Cardiac muscle cell (in vitro differentiated cells and primary cell): ENCODE measurements around the gene HMCN1. TPM values are rescaled to one million over a fixed set of nuclear protein-coding genes. Genes with fewer than 3 reads are reported as not detected.
A peak's percentile ranks its signal among the peaks of the same experiment; 100 is the strongest.
"Not testable (repeated sequence)": the region's sequence is repeated elsewhere in the genome, so short reads cannot be mapped to it uniquely, and the experiment has no call there.

Source experiments
- DNase-seq, 2 donors: peaks; one replicate each; pipeline versions ENCODE4 v3.0.0 to v3.0.0-alpha.2; 2010 to 2017; ENCODE audit warnings: low read depth in 1 of 2, low spot score in 1 of 2
- H3K27ac ChIP-seq: fragments of 200-600 bp; sonication (generic); 2 replicates; pipeline ENCODE4 v1.5.1; 2016
- H3K27me3 ChIP-seq: fragments of 200-600 bp; sonication (generic); 2 replicates; pipeline ENCODE4 v1.6.0; 2016; ENCODE audit warnings: control low read depth
- H3K36me3 ChIP-seq: fragments of 200-600 bp; sonication (generic); 2 replicates; pipeline ENCODE4 v1.5.1; 2016; ENCODE audit warnings: control low read depth
- H3K4me1 ChIP-seq: fragments of 200-600 bp; sonication (generic); 2 replicates; pipeline ENCODE4 v1.8.1; 2017; ENCODE audit warnings: low read depth, mild to moderate bottlenecking, mixed run types
- H3K4me3 ChIP-seq: fragments of 200-600 bp; sonication (generic); 2 replicates; pipeline ENCODE4 v1.5.1; 2016; ENCODE audit warnings: mild to moderate bottlenecking
- H3K9me3 ChIP-seq: fragments of 200-600 bp; sonication (generic); 2 replicates; pipeline ENCODE4 v1.5.1; 2017; ENCODE audit warnings: low read depth, mild to moderate bottlenecking, control low read depth
- CTCF ChIP-seq: IDR thresholded peaks from 2 replicates; pipeline ENCODE4 v1.5.1; 2012; ENCODE audit warnings: low read depth, mild to moderate bottlenecking, low read length
- polyA plus RNA-seq: library from polyadenylated mRNA; unstranded; fragments of >200 nt; fragmentation: Nextera tagmentation; extraction: Ambion mirVana; gene quantifications from 2 replicates; pipeline ENCODE4 v1.2.1, GENCODE V29; 2016
- total RNA-seq: library from RNA; depleted of rRNA; stranded (reverse); fragments of >200 nt; gene quantifications from 2 replicates; pipeline ENCODE4 v1.2.3, GENCODE V29; 2016

The HMCN1 gene
- total and polyA plus RNA-seq, 2 experiments from 2014 or later = 4.9 to 28.5 TPM

GRCh38 chr1:185767508-185768120 lies 33.4 kb downstream of the HMCN1 start:
- no peak overlapping the region for H3K4me3 ChIP-seq
- no peaks in the 10 kb centered on the region for H3K27me3 ChIP-seq
- DNase-seq = peak in 1 of 2 donors; percentile 24
- H3K27ac ChIP-seq = no peak overlapping the region
- TF ChIP-seq CTCF = no peak
- peaks cover 3% of the 10 kb centered on the region for H3K4me1 ChIP-seq
- H3K36me3 ChIP-seq = no peaks in the 10 kb centered on the region
- no peaks in the 10 kb centered on the region for H3K9me3 ChIP-seq

- DNase-seq = no peak
- Histone ChIP-seq H3K27ac (no peak overlapping the region), H3K9me3 (no peaks in the 10 kb centered on the region), H3K36me3 (no peaks in the 10 kb centered on the region), H3K4me3 (no peak overlapping the region), H3K27me3 (no peaks in the 10 kb centered on the region), H3K4me1 (peaks cover 3% of the 10 kb centered on the region)
- no peak for TF ChIP-seq CTCF
Observed at GRCh38 chr1:185768371-185768770, 34.2 kb downstream of the HMCN1 start.

GRCh38 chr1:185769136-185769535 lies 34.9 kb downstream of the HMCN1 start:
- Histone ChIP-seq H3K9me3 (no peaks in the 10 kb centered on the region), H3K27me3 (no peaks in the 10 kb centered on the region), H3K4me1 (peaks cover 3% of the 10 kb centered on the region), H3K4me3 (no peak overlapping the region), H3K36me3 (no peaks in the 10 kb centered on the region), H3K27ac (no peak overlapping the region)
- TF ChIP-seq CTCF = no peak
- DNase-seq = no peak

- Histone ChIP-seq H3K27me3 (no peaks in the 10 kb centered on the region), H3K4me3 (no peak overlapping the region), H3K27ac (no peak overlapping the region), H3K9me3 (no peaks in the 10 kb centered on the region), H3K4me1 (peaks cover 3% of the 10 kb centered on the region), H3K36me3 (no peaks in the 10 kb centered on the region)
- no peak for DNase-seq
- no peak for TF ChIP-seq CTCF
Observed at GRCh38 chr1:185774394-185774793, 40.2 kb downstream of the HMCN1 start.

GRCh38 chr1:185775501-185775900 lies 41.3 kb downstream of the HMCN1 start:
- H3K36me3 ChIP-seq = no peaks in the 10 kb centered on the region
- no peak overlapping the region for H3K4me3 ChIP-seq
- no peak overlapping the region for H3K27ac ChIP-seq
- no peaks in the 10 kb centered on the region for H3K4me1 ChIP-seq
- H3K27me3 ChIP-seq = no peaks in the 10 kb centered on the region
- TF ChIP-seq CTCF = no peak
- H3K9me3 ChIP-seq = no peaks in the 10 kb centered on the region
- DNase-seq = peak in 1 of 2 donors; percentile 30

- no peaks in the 10 kb centered on the region for H3K36me3 ChIP-seq
- DNase-seq = no peak
Observed at GRCh38 chr1:185776522-185776921, 42.3 kb downstream of the HMCN1 start.

GRCh38 chr1:185783860-185784259 lies 49.7 kb downstream of the HMCN1 start:
- not testable (repeated sequence) for DNase-seq, H3K9me3 ChIP-seq, H3K4me3 ChIP-seq, H3K27me3 ChIP-seq, H3K36me3 ChIP-seq, H3K27ac ChIP-seq
- H3K4me1 ChIP-seq = peaks cover 20% of the 10 kb centered on the region

More at GRCh38 chr1:185776522-185776921, 42.3 kb downstream of the HMCN1 start:
- Histone ChIP-seq H3K4me1 (no peaks in the 10 kb centered on the region), H3K9me3 (no peaks in the 10 kb centered on the region), H3K4me3 (no peak overlapping the region), H3K27me3 (no peaks in the 10 kb centered on the region), H3K27ac (no peak overlapping the region)
- TF ChIP-seq CTCF = no peak
